Aorta (tissue), 5 donors: ENCODE results near the gene CAMKMT. TPM values are rescaled to one million over a fixed set of nuclear protein-coding genes. Genes with fewer than 3 reads are reported as not detected.

Source experiments
- ATAC-seq: fragments of 200-7000 bp; cut with Tn5 transposase; one replicate; pipeline ENCODE4 v1.9.1; 2022; ENCODE audit warnings: moderate library complexity; ENCODE audit not compliant: low FRiP score
- DNase-seq, 2 donors: peaks; one replicate each; pipeline ENCODE4 v3.0.0-alpha.2; 2020
- H3K27ac ChIP-seq, 2 donors: one replicate each; pipeline ENCODE4 v1.5.1; 2013; ENCODE audit warnings: low read length in 2 of 2, mild to moderate bottlenecking in 2 of 2, moderate library complexity in 2 of 2, control low read depth in 1 of 2, inconsistent platforms in 1 of 2, low read depth in 1 of 2
- H3K27me3 ChIP-seq, 2 donors: one replicate each; pipeline ENCODE4 v1.6.1; 2013; ENCODE audit warnings: control low read depth in 1 of 2, low read length in 1 of 2, mild to moderate bottlenecking in 1 of 2, moderate library complexity in 1 of 2; ENCODE audit not compliant: insufficient read depth in 2 of 2, control insufficient read depth in 1 of 2
- H3K36me3 ChIP-seq, 2 donors: one replicate each; pipeline ENCODE4 v1.6.1; 2013; ENCODE audit warnings: control low read depth in 1 of 2, low read length in 1 of 2, mild to moderate bottlenecking in 1 of 2; ENCODE audit not compliant: insufficient read depth in 2 of 2, control insufficient read depth in 1 of 2
- H3K4me1 ChIP-seq, 2 donors: one replicate each; pipeline ENCODE4 v1.6.1; 2013; ENCODE audit warnings: low read length in 2 of 2, control low read depth in 1 of 2, mild to moderate bottlenecking in 1 of 2, moderate library complexity in 1 of 2; ENCODE audit not compliant: insufficient read depth in 2 of 2, control insufficient read depth in 1 of 2
- H3K4me3 ChIP-seq, 2 donors: one replicate each; pipeline ENCODE4 v1.5.1; 2013; ENCODE audit warnings: low read length in 2 of 2, control low read depth in 1 of 2, mild to moderate bottlenecking in 1 of 2
- H3K9me3 ChIP-seq: one replicate; pipeline ENCODE4 v1.6.1; 2013; ENCODE audit warnings: mild to moderate bottlenecking, low read length; ENCODE audit not compliant: control insufficient read depth
- WGBS, 2 donors: extraction: QIAGEN DNeasy Blood & Tissue Kit; methylation state at CpG; one replicate each; pipeline ENCODE4 v1.1.7; 2013; 5-methylcytosine and 5-hydroxymethylcytosine counted together
- intact Hi-C, 2 donors: fragments of 100-400 bp; cut with DNase I; formaldehyde crosslinking; loops; one replicate each; pipeline versions ENCODE4 v1.14.2 to v1.15.0; 2022
- polyA plus RNA-seq, 2 donors: library from polyadenylated mRNA; stranded (reverse); fragments of 200-250 nt; gene quantifications; one replicate each; pipeline ENCODE4 v1.2.3, GENCODE V29; 2013
- total RNA-seq, 2 donors: library from RNA; stranded (reverse); fragmentation: NEBNext Ultra II Directional; extraction: Animal tissue kit (Norgen Biotek cat#: 25700); gene quantifications; one replicate each; pipeline ENCODE4 v1.2.1, GENCODE V29; 2021
- donor health status: healthy with polysubstance abuse.
- donor health status: Bipolar disorder and iron deficiency.
- donor health status: DM: no; HTN: no; CAD: no.
- donor health status: DM: no; HTN: no; CAD: no.
- donor health status: DM: yes; HTN: yes; CAD: no.

The CAMKMT gene
- total and polyA plus RNA-seq, 4 donors = 3.1 to 15.2 (median 11.9) TPM

DNA sequence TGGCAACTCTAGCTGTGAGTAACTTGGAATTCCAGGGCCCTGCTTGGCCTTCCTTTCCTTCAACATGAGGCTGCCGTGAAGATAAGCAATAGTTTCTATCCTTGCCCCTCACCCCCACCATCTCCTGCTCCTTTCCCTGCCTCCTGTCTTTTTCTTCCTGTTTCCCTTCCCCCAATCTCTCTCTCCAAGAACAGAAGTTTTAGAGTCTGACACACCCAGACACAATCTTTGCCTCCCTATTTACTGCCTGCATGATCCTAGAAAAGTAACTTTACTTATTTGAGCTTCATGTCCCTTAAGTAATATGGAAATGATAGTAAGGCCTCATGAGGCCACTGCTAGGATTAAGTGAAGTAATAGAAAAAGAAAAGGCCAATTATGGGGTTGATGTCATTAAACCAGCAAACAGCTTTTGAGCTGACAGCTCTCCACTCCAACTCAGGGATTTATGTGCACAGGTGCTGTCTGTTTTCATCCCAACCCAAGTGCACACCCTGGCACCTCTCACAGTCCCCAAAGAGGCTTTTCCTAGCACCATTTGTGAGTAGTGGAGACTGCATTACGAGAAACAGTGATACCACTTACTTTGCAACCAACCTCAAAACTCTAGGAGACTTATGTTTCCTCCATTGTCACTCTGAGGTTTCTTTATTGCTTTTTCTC is 456.1 kb downstream of the CAMKMT start:
- no peaks in the 10 kb centered on the region for H3K4me1 ChIP-seq
- H3K27me3 ChIP-seq = no peaks in the 10 kb centered on the region
- intact Hi-C loops = no loop called here
- H3K36me3 ChIP-seq = no peaks in the 10 kb centered on the region
- H3K27ac ChIP-seq = no peak overlapping the region
- no peaks in the 10 kb centered on the region for H3K9me3 ChIP-seq
- ATAC-seq = no peak
- H3K4me3 ChIP-seq = no peak overlapping the region
- 76 to 86% methylated on average over 2 of the region's 2 CpGs for WGBS, 2 donors
- DNase-seq = no peak

DNA sequence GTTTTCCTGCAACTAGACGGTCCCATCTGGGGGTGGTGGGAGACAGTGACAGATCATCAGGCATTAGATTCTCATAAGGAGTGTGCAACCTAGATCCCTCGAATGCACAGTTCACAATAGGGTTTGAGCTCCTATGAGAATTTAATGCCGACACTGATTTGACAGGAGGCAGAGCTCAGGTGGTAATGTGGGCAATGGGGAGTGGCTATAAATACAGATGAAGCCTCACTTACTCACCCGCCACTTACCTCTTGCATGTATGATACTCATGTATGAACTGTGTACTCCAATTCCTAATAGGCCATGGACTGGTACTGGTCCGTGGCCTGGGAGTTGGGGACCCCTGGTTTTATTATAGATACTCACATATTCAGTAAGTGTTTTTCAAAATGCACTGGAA is 457.3 kb downstream of the CAMKMT start:
- no peak overlapping the region for H3K4me3 ChIP-seq
- WGBS, 2 donors = 75 to 83% methylated on average over 5 of the region's 5 CpGs
- no peaks in the 10 kb centered on the region for H3K36me3 ChIP-seq
- ATAC-seq (no peak), DNase-seq (no peak)
- H3K9me3 ChIP-seq = no peaks in the 10 kb centered on the region
- intact Hi-C loops = no loop called here
- H3K27me3 ChIP-seq = no peaks in the 10 kb centered on the region
- no peaks in the 10 kb centered on the region for H3K4me1 ChIP-seq
- H3K27ac ChIP-seq = no peak overlapping the region

DNA sequence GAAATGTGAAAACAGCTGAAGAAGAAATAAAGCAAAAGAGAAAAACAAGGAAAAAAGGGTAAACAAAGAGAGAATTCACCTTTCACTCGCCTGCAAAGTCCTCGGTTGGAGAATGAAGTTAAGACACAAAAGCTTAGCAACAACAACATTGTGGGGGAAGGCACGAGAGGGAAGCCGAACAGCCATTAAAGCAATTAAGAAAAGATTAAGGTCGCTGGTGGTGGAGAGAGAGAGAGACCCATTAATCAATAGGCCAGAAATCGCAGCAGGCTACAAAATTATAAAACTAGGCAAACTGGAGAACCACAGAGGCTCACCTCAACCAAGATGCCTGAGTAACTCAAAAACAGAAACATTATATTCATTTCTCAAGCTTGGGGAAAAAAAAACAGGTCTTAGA is 459.8 kb downstream of the CAMKMT start:
- ATAC-seq (no peak), DNase-seq (no peak)
- no peak overlapping the region for H3K4me3 ChIP-seq
- 41 to 54% methylated on average over 6 of the region's 6 CpGs for WGBS, 2 donors
- no peaks in the 10 kb centered on the region for H3K36me3 ChIP-seq
- H3K9me3 ChIP-seq = no peaks in the 10 kb centered on the region
- intact Hi-C loops = no loop called here
- H3K27me3 ChIP-seq = peaks cover 0 to 1% of the 10 kb centered on the region in 2 donors
- no peak overlapping the region for H3K27ac ChIP-seq
- H3K4me1 ChIP-seq = no peaks in the 10 kb centered on the region

DNA sequence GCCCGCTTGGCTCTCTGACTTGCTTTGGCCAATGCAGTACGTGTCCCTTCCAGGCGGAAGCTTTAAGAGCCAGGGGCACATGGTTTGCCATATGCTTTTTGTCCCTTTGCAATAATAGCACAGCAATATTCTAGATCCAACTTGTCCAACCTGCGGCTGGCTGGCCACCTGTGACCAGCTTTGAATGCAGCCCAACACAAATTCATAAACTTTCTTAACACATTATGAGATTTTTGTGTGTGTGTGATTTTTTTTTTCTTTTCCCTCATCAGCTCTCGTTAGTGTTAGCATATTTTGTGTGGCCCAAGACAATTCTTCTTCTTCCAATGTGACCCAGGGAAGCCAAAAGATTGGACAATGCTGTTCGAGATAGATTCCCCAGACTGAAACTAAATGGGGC is 460.4 kb downstream of the CAMKMT start:
- no peak overlapping the region for H3K4me3 ChIP-seq
- WGBS, 2 donors = 66 to 76% methylated on average over 6 of the region's 6 CpGs
- peaks cover 0 to 1% of the 10 kb centered on the region in 2 donors for H3K27me3 ChIP-seq
- H3K27ac ChIP-seq = no peak overlapping the region
- H3K4me1 ChIP-seq = no peaks in the 10 kb centered on the region
- no peak for ATAC-seq
- H3K9me3 ChIP-seq = no peaks in the 10 kb centered on the region
- intact Hi-C loops = no loop called here
- DNase-seq = no peak
- H3K36me3 ChIP-seq = no peaks in the 10 kb centered on the region

Other genes with a start within 250 kb of the CAMKMT start
- gene PPM1B, start 193.1 kb upstream of the CAMKMT start, total RNA-seq = 10 to 100 TPM; 57.9 to 75.6 TPM
- 10 to 100 TPM; 42.1 to 42.7 TPM for gene PPM1B, start 193.1 kb upstream of the CAMKMT start, polyA plus RNA-seq
- gene SLC3A1, start 86.5 kb upstream of the CAMKMT start, total RNA-seq = under 1 TPM; 0.24 to 0.26 TPM
- gene SLC3A1, start 86.5 kb upstream of the CAMKMT start, polyA plus RNA-seq = 1 to 10 TPM in 1 of 2 donors, under 1 TPM in 1; 0.33 to 5.4 TPM
- 10 to 100 TPM; 49.8 to 60.3 TPM for gene PREPL, start 453 bp upstream of the CAMKMT start, total RNA-seq
- gene PREPL, start 453 bp upstream of the CAMKMT start, polyA plus RNA-seq = 10 to 100 TPM; 17.2 to 32.4 TPM